GM18519 (cell line): ENCODE measurements around the gene SH3BP5L.
"Not testable (repeated sequence)": the region's sequence is repeated elsewhere in the genome, so short reads cannot be mapped to it uniquely, and the experiment has no call there.

Source experiments
- ATAC-seq: cut with Tn5 transposase; IDR thresholded peaks from one replicate; pipeline ENCODE4 v1.9.1; 2021; ENCODE audit warnings: mild to moderate bottlenecking, moderate library complexity; ENCODE audit not compliant: unreplicated experiment, low FRiP score

The SH3BP5L gene

DNA sequence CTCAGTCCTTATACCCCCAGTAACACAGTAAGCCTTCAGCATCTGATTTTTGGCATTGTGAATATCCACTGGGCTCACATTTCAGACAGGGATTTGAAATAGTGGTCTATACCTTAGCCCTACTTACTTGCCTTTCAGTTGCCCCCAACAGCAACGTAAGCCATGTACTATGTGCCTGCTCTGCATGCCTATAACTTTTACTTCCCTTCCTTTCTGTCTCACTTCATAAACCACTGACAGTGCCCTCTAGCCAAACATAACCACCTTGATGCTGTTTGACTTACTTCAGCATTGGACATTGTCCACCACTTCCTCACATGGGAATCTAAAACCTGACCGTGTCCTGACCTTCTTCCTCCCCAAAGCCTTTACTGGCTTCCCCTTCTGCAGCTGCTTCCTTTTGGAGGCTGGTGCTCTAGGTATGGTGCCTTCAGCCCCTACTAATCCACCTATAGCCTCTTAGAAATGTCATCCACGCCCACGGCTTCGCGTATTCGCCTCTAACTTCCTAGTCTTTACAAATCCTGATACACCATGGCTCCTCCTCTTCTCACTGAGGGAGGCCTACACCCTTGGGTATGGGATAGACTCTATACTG is 8.7 kb upstream of the SH3BP5L start:
- no peak for ATAC-seq

GRCh38 chr1:248831842-248832241 is 6.1 kb upstream of the SH3BP5L start:
- ATAC-seq = no peak

DNA sequence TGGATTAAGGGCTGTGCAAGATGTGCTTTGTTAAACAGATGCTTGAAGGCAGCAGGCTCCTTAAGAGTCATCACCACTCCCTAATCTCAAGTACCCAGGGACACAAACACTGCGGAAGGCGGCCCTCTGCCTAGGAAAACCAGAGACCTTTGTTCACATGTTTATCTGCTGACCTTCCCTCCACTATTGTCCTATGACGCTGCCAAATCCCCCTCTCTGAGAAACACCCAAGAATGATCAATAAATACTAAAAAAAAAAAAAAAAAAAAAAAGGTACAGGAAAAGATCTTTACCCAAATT is 5.0 kb upstream of the SH3BP5L start:
- ATAC-seq = not testable (repeated sequence)

DNA sequence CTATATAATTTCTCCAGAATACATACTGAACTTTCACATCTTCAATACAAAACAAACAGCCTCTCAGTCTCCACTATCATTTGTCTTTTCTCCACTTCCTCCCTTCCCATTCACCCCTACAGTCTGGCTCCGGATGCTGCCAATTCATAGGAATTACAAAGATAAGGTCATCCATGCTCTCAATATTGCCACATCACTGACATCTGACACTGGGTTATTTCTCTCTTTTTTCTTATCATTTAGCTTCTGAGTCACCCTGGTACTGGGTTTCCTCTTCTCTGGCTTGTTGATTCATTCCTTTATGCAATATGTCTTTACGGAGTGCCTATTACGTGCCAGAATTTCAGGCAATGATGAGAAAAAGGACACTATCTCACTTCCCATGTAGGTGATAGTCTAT is 3.1 kb upstream of the SH3BP5L start:
- no peak for ATAC-seq

DNA sequence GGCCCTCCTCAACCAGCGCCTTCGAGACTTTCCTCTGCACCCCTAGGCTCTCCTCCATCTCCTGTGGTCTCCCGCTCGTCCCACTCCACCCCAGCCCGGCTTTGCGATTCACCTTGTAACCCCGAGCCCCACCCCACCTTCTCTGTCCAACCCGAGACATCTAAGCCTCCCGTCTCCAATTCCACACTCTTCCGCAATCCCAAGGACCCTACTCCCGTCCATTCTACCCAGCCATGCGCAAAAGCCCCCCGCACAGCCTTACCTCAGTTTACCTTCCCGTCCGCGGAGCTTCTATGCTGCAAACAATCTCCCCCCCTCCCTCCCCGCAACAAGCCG is 174 bp downstream of the SH3BP5L start:
- no peak for ATAC-seq

DNA sequence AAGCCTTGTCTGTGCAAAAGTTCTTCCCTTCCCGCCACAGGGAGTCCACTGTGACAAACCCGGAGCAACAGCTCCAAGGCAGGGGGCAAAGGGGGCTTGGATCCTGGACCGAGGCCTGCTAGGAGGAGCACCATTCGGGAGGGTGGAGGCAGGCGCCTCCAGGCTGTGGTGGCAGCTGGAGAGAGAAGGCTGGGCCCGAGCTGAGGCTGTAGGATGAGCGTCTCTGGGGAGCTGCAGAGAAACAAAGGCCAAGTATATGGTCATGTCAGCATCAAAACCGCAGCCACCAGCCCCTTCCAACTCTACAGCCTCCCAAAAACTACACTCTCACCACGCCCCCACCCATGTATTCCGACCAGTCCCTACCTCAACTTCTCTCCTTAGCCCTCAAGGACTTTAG is 579 bp downstream of the SH3BP5L start:
- no peak for ATAC-seq

DNA sequence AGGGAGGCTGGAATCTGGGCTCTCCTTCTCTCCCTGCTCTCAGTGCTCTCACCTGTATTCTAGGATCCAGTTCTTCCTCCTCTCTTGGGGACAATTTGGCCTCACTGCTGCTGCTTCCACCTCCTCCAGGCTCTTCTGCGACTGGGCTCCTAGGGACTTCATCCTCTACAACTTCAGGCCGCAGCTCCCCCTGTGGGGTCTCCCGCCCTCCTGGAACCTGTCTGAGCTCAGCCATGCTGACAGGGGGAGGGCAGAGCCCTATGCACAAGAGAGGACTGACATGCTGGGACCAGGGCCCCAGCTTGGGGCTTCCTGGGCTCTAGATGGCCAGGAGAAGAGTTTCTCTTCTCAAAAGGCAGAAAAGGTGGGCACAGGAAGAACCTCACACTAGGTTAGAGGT is 1.0 kb downstream of the SH3BP5L start:
- ATAC-seq = no peak

GRCh38 chr1:248824301-248824700 is 1.4 kb downstream of the SH3BP5L start:
- no peak for ATAC-seq

DNA sequence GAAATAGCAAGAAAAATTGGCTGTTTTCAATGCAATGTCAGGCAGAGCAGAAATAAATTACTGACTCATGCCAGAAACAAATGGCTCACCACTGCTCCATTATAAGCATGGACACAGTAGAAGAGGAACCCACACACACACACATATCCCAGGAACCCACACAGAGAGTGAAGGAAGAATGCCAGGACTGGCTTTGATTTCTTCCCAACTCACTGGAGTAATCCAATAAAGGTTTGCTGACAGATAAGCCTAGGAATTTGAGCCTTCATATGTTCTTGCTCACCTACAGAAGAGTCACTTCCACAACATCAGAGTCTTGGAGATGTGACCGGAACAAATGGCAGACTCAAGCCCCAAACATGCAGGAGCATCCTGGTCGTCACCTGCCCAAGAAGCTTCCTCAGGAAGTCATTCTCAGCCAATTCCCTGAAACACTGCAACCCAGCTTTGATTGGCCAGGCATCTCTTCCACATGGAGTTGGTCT is 2.2 kb downstream of the SH3BP5L start:
- no peak for ATAC-seq

GRCh38 chr1:248822148-248823032 is 3.3 kb downstream of the SH3BP5L start:
- ATAC-seq = peak; percentile 42

GRCh38 chr1:248821641-248822040 is 4.1 kb downstream of the SH3BP5L start:
- no peak for ATAC-seq

GRCh38 chr1:248821101-248821500 is 4.6 kb downstream of the SH3BP5L start:
- no peak for ATAC-seq

DNA sequence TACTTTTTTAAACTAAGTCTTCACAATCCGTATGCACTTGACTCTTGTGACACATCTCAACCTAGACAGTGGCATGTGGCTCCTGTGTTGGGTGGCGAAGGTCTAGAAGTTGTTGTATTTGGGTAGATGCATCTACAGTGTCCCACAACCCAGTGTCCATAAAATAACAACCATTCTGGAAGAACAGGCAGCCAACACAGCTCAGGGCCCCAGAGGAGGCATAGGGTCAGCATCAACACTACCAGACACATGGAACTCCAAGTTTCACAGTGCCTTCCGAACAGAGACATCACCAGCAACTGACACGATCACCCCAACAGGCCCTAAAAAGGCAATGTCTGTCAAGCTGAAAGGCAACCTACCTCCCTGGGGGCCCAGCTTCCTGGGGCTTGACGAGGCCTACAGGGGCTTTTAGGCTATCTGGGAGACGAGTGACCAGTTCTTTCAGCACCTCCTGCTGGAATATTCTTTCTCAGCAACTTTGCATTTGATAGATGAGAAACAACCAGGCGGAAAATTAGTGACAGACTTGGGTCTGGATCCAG is 5.6 kb downstream of the SH3BP5L start:
- ATAC-seq = no peak

DNA sequence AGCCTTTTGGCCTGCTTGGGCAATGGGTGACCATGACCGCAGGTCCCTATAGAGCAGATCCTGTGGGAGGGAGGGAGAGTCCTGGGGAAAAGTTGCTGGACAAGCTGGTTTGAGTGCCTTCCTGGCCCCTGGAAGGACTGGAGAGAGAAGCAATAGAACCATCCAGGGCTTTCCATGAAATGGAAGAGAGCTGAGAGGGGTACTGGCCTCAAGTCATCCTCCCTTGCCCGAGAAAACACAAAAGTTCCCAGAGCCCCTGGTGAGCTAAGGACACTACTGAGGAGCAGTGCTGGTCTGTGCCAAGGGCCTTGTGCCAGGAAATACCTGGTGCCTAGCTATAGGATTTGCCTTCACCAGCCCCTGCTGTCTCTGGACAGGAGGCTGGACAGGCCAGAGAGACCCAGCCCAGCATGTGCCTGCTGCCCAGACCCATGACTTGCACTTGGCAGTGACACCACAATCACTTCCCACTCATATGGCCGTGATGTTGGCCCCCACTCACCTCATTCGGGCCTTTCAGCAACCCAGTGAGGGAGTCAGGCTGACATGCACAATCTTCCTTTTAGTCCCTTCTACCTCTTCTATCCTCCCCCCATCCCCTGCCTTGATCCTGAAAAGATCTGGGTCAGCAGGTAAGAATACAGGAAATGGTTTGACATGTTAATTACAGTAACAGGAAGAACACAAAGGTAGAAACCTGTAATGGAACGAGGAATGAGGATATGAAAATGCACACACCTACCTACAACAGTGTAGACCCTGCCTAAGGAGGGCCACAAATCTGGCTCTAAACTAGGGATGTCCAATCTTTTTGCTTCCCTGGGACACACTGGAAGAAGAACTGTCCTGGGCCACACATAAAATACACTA is 7.0 kb downstream of the SH3BP5L start:
- no peak for ATAC-seq

DNA sequence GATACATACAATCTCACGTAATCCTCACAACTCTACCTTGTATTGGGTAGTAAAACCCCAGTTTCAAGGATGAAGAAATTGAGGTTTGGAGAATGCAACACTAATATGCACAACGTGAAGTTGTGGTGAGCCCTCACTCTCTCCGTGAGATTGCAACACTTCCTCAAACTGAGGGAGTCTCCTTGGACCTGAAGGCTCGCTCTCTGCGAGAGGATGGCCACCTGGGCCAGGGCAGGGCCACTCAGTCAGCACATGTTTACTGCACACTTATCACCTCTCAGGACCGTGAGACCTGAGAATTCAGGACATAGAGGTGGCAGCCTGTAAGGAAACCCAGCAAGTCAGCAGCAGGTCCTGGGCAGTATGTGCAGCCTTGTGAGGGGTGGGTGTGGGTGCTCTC is 8.7 kb downstream of the SH3BP5L start:
- no peak for ATAC-seq

DNA sequence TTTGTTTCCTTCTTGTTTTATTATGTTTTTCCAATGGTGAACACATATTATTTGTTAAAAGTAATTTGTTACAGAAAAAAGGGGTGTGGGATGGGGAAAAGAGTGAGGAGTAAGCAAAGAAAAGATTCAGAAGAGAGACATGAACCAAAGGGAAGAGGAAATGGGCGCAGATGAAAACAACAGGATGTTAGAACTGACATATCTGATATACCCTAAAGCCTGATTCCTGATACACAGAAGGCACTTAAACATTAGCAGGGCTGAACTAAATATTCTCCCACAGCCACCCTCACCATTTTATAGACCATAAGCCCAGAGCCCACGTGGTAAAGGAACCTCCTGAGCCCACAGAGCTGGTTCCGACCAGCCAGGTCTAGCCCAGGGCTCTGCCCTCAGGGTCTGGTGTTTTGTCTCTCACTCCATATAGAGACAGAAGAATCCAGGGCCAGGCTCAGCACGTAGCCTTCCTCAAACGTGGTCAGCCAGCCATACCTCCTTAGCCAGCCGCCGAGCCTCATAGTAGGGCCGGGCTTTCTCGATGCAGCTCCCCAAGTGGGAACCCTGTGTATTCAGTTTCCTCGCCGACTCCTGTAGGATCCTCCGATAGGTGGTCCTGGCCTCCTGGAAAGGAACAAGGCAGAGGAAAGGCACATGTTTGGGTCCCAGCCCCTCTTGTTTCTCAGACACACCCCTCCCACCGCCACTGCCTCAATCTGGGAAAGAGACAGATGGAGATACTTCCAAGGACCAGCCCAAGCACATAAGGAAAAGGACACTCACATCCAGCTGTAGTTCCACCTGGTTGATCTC is 9.5 kb downstream of the SH3BP5L start:
- ATAC-seq = no peak

GRCh38 chr1:248815407-248816034 is 10.2 kb downstream of the SH3BP5L start:
- ATAC-seq = no peak

GRCh38 chr1:248814351-248814750 is 11.4 kb downstream of the SH3BP5L start:
- no peak for ATAC-seq

- ATAC-seq = no peak
Observed at GRCh38 chr1:248813546-248813945, 12.2 kb downstream of the SH3BP5L start.
